Activated CD8-positive, alpha-beta T cell treated with anti-CD3 and anti-CD28 coated beads for 36 hours (primary cell): ENCODE results near the gene ANKRD27. TPM values are rescaled to one million over a fixed set of nuclear protein-coding genes. Genes with fewer than 3 reads are reported as not detected.
A peak's percentile ranks its signal among the peaks of the same experiment; 100 is the strongest.

Source experiments
- ATAC-seq: fragments of 200-7000 bp; cut with Tn5 transposase; one replicate; pipeline ENCODE4 v1.10.0; 2021; ENCODE audit warnings: mild to moderate bottlenecking, moderate library complexity
- CTCF ChIA-PET: fragments of 350-600 bp; sonication (Branson Sonifier 250); formaldehyde crosslinking; loops from one replicate; lab custom pipeline; 2021; ENCODE audit warnings: antibody characterized with exemption; lab: Charles Lee
- POLR2A ChIA-PET: fragments of 350-600 bp; sonication (Branson Sonifier 250); formaldehyde crosslinking; loops from one replicate; lab custom pipeline; 2021; ENCODE audit warnings: antibody characterized with exemption; lab: Charles Lee
- DNase-seq: peaks from one replicate; pipeline ENCODE4 v3.0.0-alpha.2; 2020
- H3K27ac Mint-ChIP-seq: one replicate; pipeline ENCODE4 v1.8.0; 2021; ENCODE audit warnings: mild to moderate bottlenecking, mixed read lengths
- H3K27me3 Mint-ChIP-seq: one replicate; pipeline ENCODE4 v1.8.0; 2021; ENCODE audit warnings: mixed read lengths
- H3K36me3 Mint-ChIP-seq: one replicate; pipeline ENCODE4 v1.8.0; 2021; ENCODE audit warnings: low read depth, mixed read lengths
- H3K4me1 Mint-ChIP-seq: one replicate; pipeline ENCODE4 v1.8.0; 2021; ENCODE audit warnings: low read depth, mixed read lengths
- H3K4me3 Mint-ChIP-seq: one replicate; pipeline ENCODE4 v1.8.0; 2021; ENCODE audit warnings: mild to moderate bottlenecking, moderate library complexity, mixed read lengths
- H3K9me3 Mint-ChIP-seq: one replicate; pipeline ENCODE4 v1.8.0; 2021; ENCODE audit warnings: mixed read lengths
- CTCF ChIP-seq: fragments of 200-600 bp; IDR thresholded peaks from one replicate; pipeline ENCODE4 v1.8.0; 2022; ENCODE audit warnings: antibody characterized with exemption, mild to moderate bottlenecking
- intact Hi-C: fragments of 100-400 bp; cut with micrococcal nuclease; formaldehyde crosslinking; loops from one replicate; pipeline ENCODE4 v1.10.0; 2022
- total RNA-seq, 2 experiments: library from RNA; stranded (reverse); gene quantifications; one replicate each; pipeline ENCODE4 v1.2.3, GENCODE V29; 2021

Gene ANKRD27
- total RNA-seq, 2 experiments from 2014 or later: 34.2 to 41.0 TPM

GRCh38 chr19:32647361-32647760 is 27.6 kb downstream of the ANKRD27 start:
- ChIA-PET CTCF (interaction anchor here (1.2 to 1.5 kb wide), 2 partner anchors 25 to 47 kb away, joined by 3 to 5 read pairs; no protein-coding TSS in a partner anchor), POLR2A (no interaction called here)
- H3K27me3 Mint-ChIP-seq: no peaks in the 10 kb centered on the region
- ATAC-seq (no peak), DNase-seq (no peak)
- no peak overlapping the region for H3K4me3 Mint-ChIP-seq
- intact Hi-C loops: no loop called here
- no peak overlapping the region for H3K27ac Mint-ChIP-seq
- no peaks in the 10 kb centered on the region for H3K9me3 Mint-ChIP-seq
- peaks cover 46% of the 10 kb centered on the region for H3K36me3 Mint-ChIP-seq
- peaks cover 37% of the 10 kb centered on the region for H3K4me1 Mint-ChIP-seq
- no peak for TF ChIP-seq CTCF

- Mint-ChIP-seq H3K9me3 (no peaks in the 10 kb centered on the region), H3K4me3 (no peak overlapping the region), H3K4me1 (peaks cover 43% of the 10 kb centered on the region), H3K27ac (peak overlapping the region; percentile 45), H3K27me3 (no peaks in the 10 kb centered on the region), H3K36me3 (peaks cover 54% of the 10 kb centered on the region)
- ATAC-seq: peak; percentile 31
- TF ChIP-seq CTCF: no peak
- intact Hi-C loops: no loop called here
- ChIA-PET CTCF (interaction anchor here (1.5 to 1.7 kb wide), 2 partner anchors 46 to 47 kb away, joined by 4 to 5 read pairs; no protein-coding TSS in a partner anchor), POLR2A (no interaction called here)
- peak; percentile 66 for DNase-seq
These were observed 28.4 kb downstream of the ANKRD27 start for GRCh38 chr19:32646556-32646955.

- H3K27me3 Mint-ChIP-seq: no peaks in the 10 kb centered on the region
- H3K27ac Mint-ChIP-seq: peak overlapping the region; percentile 59
- H3K4me3 Mint-ChIP-seq: peak overlapping the region; percentile 13
- H3K4me1 Mint-ChIP-seq: peaks cover 42% of the 10 kb centered on the region
- ChIA-PET POLR2A (interaction anchor here (0.7 to 1.2 kb wide), 2 partner anchors 47 to 51 kb away, joined by 3 read pairs; no protein-coding TSS in a partner anchor), CTCF (interaction anchor here (1.2 to 1.5 kb wide), 2 partner anchors 43 to 334 kb away, joined by 3 read pairs; no protein-coding TSS in a partner anchor)
- peaks cover 60% of the 10 kb centered on the region for H3K36me3 Mint-ChIP-seq
- ATAC-seq (peak; percentile 95), DNase-seq (peak; percentile 92)
- no peaks in the 10 kb centered on the region for H3K9me3 Mint-ChIP-seq
- intact Hi-C loops: no loop called here
- TF ChIP-seq CTCF: no peak
These were observed 32.2 kb downstream of the ANKRD27 start for GRCh38 chr19:32642771-32643170.

- CTCF ChIA-PET: interaction anchor here (1.0 to 1.1 kb wide), 2 partner anchors 17 to 41 kb away, joined by 3 to 4 read pairs; no protein-coding TSS in a partner anchor
- DNase-seq: no peak
These were observed 36.4 kb downstream of the ANKRD27 start for GRCh38 chr19:32638625-32639024.

More at GRCh38 chr19:32638625-32639024, 36.4 kb downstream of the ANKRD27 start:
- Mint-ChIP-seq H3K4me3 (no peak overlapping the region), H3K36me3 (peaks cover 51% of the 10 kb centered on the region), H3K9me3 (no peaks in the 10 kb centered on the region), H3K27ac (no peak overlapping the region), H3K4me1 (peaks cover 17% of the 10 kb centered on the region), H3K27me3 (no peaks in the 10 kb centered on the region)
- POLR2A ChIA-PET: no interaction called here
- ATAC-seq: no peak
- intact Hi-C loops: no loop called here
- TF ChIP-seq CTCF: no peak
